GM23338 (cell line): ENCODE results near the gene TGFBI. TPM values are rescaled to one million over a fixed set of nuclear protein-coding genes. Genes with fewer than 3 reads are reported as not detected.

Source experiments
- ATAC-seq: fragments of 200-7000 bp; cut with Tn5 transposase; 3 replicates; pipeline ENCODE4 v1.9.1; 2020
- DNase-seq: peaks from one replicate; pipeline ENCODE4 v3.0.0-alpha.2; 2015; ENCODE audit warnings: low spot score
- H2AFZ ChIP-seq: fragments of 200-600 bp; sonication (generic); 2 replicates; pipeline ENCODE4 v1.8.0; 2016; ENCODE audit warnings: antibody characterized with exemption, mild to moderate bottlenecking, moderate library complexity
- H3F3A ChIP-seq: fragments of 200-600 bp; sonication (generic); replicated peaks from 2 replicates; pipeline ENCODE4 v1.8.0; 2017; ENCODE audit warnings: antibody characterized with exemption, mixed run types, low read depth
- H3K27ac ChIP-seq: fragments of 200-600 bp; sonication (generic); 2 replicates; pipeline ENCODE4 v1.6.1; 2016; ENCODE audit warnings: low read depth
- H3K27me3 ChIP-seq: fragments of 200-600 bp; sonication (generic); 2 replicates; pipeline ENCODE4 v1.8.0; 2016; ENCODE audit warnings: mild to moderate bottlenecking, mixed run types, moderate library complexity; ENCODE audit not compliant: insufficient read depth
- H3K36me3 ChIP-seq: fragments of 200-600 bp; sonication (generic); 2 replicates; pipeline ENCODE4 v1.8.0; 2016; ENCODE audit warnings: mild to moderate bottlenecking; ENCODE audit not compliant: insufficient read depth
- H3K4me1 ChIP-seq: fragments of 200-600 bp; sonication (generic); 2 replicates; pipeline ENCODE4 v1.8.0; 2016; ENCODE audit warnings: mild to moderate bottlenecking, moderate library complexity; ENCODE audit not compliant: insufficient read depth
- H3K4me2 ChIP-seq: fragments of 200-600 bp; sonication (generic); 2 replicates; pipeline ENCODE4 v1.7.1; 2017; ENCODE audit warnings: mixed run types
- H3K4me3 ChIP-seq: fragments of 200-600 bp; sonication (generic); 2 replicates; pipeline ENCODE4 v1.6.1; 2016; ENCODE audit warnings: mixed run types
- H3K79me2 ChIP-seq: fragments of 200-600 bp; sonication (generic); replicated peaks from 2 replicates; pipeline ENCODE4 v1.8.0; 2017; ENCODE audit warnings: mild to moderate bottlenecking; ENCODE audit not compliant: insufficient read depth
- H3K9me2 ChIP-seq: fragments of 200-600 bp; sonication (generic); 2 replicates; pipeline ENCODE4 v1.8.0; 2017; ENCODE audit not compliant: insufficient read depth
- H4K20me1 ChIP-seq: fragments of 200-600 bp; sonication (generic); replicated peaks from 2 replicates; pipeline ENCODE4 v1.8.0; 2017; ENCODE audit warnings: mild to moderate bottlenecking; ENCODE audit not compliant: insufficient read depth
- H3K27ac Mint-ChIP-seq: 2 replicates; pipeline ENCODE4 v1.8.0; 2020; ENCODE audit warnings: inconsistent platforms, mild to moderate bottlenecking, moderate library complexity, mixed read lengths
- H3K27me3 Mint-ChIP-seq: 3 replicates; pipeline ENCODE4 v1.8.0; 2022; ENCODE audit warnings: low read depth, mild to moderate bottlenecking, moderate library complexity, mixed read lengths, inconsistent platforms; ENCODE audit not compliant: insufficient read depth, poor library complexity
- H3K36me3 Mint-ChIP-seq: 3 replicates; pipeline ENCODE4 v1.8.0; 2021; ENCODE audit warnings: low read depth, mild to moderate bottlenecking, inconsistent platforms, moderate library complexity, mixed read lengths
- H3K4me1 Mint-ChIP-seq: 3 replicates; pipeline ENCODE4 v1.8.0; 2020; ENCODE audit warnings: mild to moderate bottlenecking, inconsistent platforms, mixed read lengths
- H3K4me3 Mint-ChIP-seq: 3 replicates; pipeline ENCODE4 v1.8.0; 2021; ENCODE audit warnings: moderate library complexity, mild to moderate bottlenecking, inconsistent platforms, mixed read lengths
- H3K9me3 Mint-ChIP-seq: 3 replicates; pipeline ENCODE4 v1.8.0; 2020; ENCODE audit warnings: moderate library complexity, mild to moderate bottlenecking, inconsistent platforms, mixed read lengths
- EZH2 ChIP-seq: fragments of 200-600 bp; sonication (generic); IDR thresholded peaks from one replicate; pipeline ENCODE4 v1.8.0; 2017; ENCODE audit warnings: antibody characterized with exemption, mild to moderate bottlenecking, low read depth; ENCODE audit not compliant: unreplicated experiment
- STAT1 ChIP-seq: IDR thresholded peaks from one replicate; pipeline ENCODE4 v1.6.1; 2016; ENCODE audit warnings: antibody characterized with exemption; ENCODE audit not compliant: unreplicated experiment
- ZNF114 ChIP-seq: fragments of 250-450 bp; sonication (Bioruptor Pico); IDR thresholded peaks from 2 replicates; pipeline ENCODE4 v1.5.0; 2020; ENCODE audit warnings: mild to moderate bottlenecking, moderate library complexity
- ZNF331 ChIP-seq: fragments of 250-450 bp; sonication (Bioruptor Pico); IDR thresholded peaks from 2 replicates; pipeline ENCODE4 v1.5.0; 2020; ENCODE audit warnings: low read depth, mild to moderate bottlenecking, moderate library complexity
- polyA plus RNA-seq: library from polyadenylated mRNA; unstranded; fragments of >200 nt; fragmentation: Nextera tagmentation; extraction: Ambion mirVana; gene quantifications from 2 replicates; pipeline ENCODE4 v1.2.1, GENCODE V29; 2016
- total RNA-seq: library from RNA; depleted of rRNA; stranded (reverse); fragments of >200 nt; shearing (Covaris generic); gene quantifications from 2 replicates; pipeline ENCODE4 v1.2.3, GENCODE V29; 2014
- TF ChIP-seq, protein P1 (sequence below): IDR thresholded peaks from 2 replicates; pipeline ENCODE4 v1.6.1; 2016; ENCODE audit warnings: antibody characterized with exemption
- TF ChIP-seq, protein P2 (sequence below): IDR thresholded peaks from one replicate; pipeline ENCODE4 v1.6.1; 2018; ENCODE audit warnings: antibody characterized with exemption; ENCODE audit not compliant: unreplicated experiment

The TGFBI gene
- total and polyA plus RNA-seq, 2 experiments from 2014 or later: 8.9 to 9.4 TPM

DNA sequence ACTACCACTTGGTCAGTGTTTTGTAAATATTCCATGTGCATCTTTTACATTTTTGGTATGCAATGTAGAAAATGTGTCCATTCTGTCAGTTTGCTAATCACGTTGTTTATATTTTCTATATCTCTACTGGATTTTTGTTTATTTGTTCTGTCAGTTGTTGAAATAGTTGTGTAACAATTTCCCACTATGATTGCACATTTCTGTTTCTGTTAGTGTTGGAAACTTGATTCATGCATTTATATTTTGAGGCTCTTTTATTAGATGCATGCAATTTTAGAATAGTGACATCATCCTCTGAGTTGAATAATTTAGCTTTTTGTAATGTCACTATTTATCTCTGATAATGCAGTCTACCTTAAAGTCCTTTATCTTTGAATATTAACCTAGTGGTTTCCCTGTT is 48.2 kb upstream of the TGFBI start:
- H3K27me3 Mint-ChIP-seq: peaks cover 4% of the 10 kb centered on the region
- Histone ChIP-seq H3K4me1 (peaks cover 3% of the 10 kb centered on the region; the same call in 1 of the 2 replicates), H3K27ac (no peak overlapping the region), H3K79me2 (no peaks in the 10 kb centered on the region), H3K36me3 (no peaks in the 10 kb centered on the region), H2AFZ (no peak overlapping the region), H3K4me2 (no peak overlapping the region), H3K27me3 (no peaks in the 10 kb centered on the region), H4K20me1 (no peaks in the 10 kb centered on the region), H3F3A (no peaks in the 10 kb centered on the region), H3K9me2 (no peaks in the 10 kb centered on the region), H3K4me3 (no peak overlapping the region)
- H3K9me3 Mint-ChIP-seq: no peaks in the 10 kb centered on the region; the same call in 2 of the 3 replicates
- no peak for ATAC-seq
- no peak for DNase-seq
- no peak overlapping the region for H3K4me3 Mint-ChIP-seq
- H3K4me1 Mint-ChIP-seq: peaks cover 9% of the 10 kb centered on the region
- H3K36me3 Mint-ChIP-seq: no peaks in the 10 kb centered on the region
- TF ChIP-seq EZH2 (no peak), ZNF114 (CRISPR knock-in tag) (no peak)
- TF ChIP-seq, protein P1, sequence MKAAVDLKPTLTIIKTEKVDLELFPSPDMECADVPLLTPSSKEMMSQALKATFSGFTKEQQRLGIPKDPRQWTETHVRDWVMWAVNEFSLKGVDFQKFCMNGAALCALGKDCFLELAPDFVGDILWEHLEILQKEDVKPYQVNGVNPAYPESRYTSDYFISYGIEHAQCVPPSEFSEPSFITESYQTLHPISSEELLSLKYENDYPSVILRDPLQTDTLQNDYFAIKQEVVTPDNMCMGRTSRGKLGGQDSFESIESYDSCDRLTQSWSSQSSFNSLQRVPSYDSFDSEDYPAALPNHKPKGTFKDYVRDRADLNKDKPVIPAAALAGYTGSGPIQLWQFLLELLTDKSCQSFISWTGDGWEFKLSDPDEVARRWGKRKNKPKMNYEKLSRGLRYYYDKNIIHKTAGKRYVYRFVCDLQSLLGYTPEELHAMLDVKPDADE: no peak
- TF ChIP-seq, protein P2, sequence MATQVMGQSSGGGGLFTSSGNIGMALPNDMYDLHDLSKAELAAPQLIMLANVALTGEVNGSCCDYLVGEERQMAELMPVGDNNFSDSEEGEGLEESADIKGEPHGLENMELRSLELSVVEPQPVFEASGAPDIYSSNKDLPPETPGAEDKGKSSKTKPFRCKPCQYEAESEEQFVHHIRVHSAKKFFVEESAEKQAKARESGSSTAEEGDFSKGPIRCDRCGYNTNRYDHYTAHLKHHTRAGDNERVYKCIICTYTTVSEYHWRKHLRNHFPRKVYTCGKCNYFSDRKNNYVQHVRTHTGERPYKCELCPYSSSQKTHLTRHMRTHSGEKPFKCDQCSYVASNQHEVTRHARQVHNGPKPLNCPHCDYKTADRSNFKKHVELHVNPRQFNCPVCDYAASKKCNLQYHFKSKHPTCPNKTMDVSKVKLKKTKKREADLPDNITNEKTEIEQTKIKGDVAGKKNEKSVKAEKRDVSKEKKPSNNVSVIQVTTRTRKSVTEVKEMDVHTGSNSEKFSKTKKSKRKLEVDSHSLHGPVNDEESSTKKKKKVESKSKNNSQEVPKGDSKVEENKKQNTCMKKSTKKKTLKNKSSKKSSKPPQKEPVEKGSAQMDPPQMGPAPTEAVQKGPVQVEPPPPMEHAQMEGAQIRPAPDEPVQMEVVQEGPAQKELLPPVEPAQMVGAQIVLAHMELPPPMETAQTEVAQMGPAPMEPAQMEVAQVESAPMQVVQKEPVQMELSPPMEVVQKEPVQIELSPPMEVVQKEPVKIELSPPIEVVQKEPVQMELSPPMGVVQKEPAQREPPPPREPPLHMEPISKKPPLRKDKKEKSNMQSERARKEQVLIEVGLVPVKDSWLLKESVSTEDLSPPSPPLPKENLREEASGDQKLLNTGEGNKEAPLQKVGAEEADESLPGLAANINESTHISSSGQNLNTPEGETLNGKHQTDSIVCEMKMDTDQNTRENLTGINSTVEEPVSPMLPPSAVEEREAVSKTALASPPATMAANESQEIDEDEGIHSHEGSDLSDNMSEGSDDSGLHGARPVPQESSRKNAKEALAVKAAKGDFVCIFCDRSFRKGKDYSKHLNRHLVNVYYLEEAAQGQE: no peak
- H3K27ac Mint-ChIP-seq: no peak overlapping the region

DNA sequence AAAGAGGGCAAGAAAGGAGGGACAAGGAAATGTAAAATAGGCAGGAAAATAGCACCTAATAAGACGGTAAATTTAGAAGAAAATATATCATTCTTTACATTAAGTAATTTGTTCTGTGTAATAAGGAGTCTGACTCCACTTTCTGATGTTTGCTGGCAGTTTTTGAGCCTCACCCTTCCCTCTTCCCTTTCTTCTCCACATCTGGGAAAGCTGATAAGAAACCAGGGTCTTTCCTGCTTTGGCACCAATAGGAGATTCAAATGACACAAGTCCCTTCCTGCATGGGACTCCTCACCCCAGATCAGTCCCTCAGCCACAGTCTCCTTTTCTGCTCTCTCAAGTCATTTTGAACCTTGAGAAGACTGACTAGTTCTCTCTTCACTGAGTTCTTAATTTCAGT is 42.8 kb upstream of the TGFBI start:
- Mint-ChIP-seq H3K9me3 (no peaks in the 10 kb centered on the region), H3K36me3 (no peaks in the 10 kb centered on the region), H3K4me3 (no peak overlapping the region), H3K27me3 (no peaks in the 10 kb centered on the region), H3K4me1 (peaks cover 2% of the 10 kb centered on the region; the same call in 1 of the 3 replicates), H3K27ac (no peak overlapping the region)
- H3F3A ChIP-seq: no peaks in the 10 kb centered on the region
- DNase-seq: no peak
- TF ChIP-seq, protein P2: no peak
- TF ChIP-seq ZNF331 (CRISPR knock-in tag): no peak
- TF ChIP-seq STAT1: no peak
- H3K27ac ChIP-seq: no peak overlapping the region
- no peak for ATAC-seq
- no peaks in the 10 kb centered on the region for H3K36me3 ChIP-seq
- H2AFZ ChIP-seq: no peak overlapping the region
- H4K20me1 ChIP-seq: 0 out of 2 replicates have a peak, but pooled peaks cover 3% of the 10 kb centered on the region
- no peak overlapping the region for H3K4me2 ChIP-seq
- H3K9me2 ChIP-seq: no peaks in the 10 kb centered on the region
- no peaks in the 10 kb centered on the region for H3K27me3 ChIP-seq
- H3K4me1 ChIP-seq: no peaks in the 10 kb centered on the region
- H3K4me3 ChIP-seq: no peak overlapping the region
- no peaks in the 10 kb centered on the region for H3K79me2 ChIP-seq
